ENCODE measurements around the gene METTL4.

METTL4 gene

DNA sequence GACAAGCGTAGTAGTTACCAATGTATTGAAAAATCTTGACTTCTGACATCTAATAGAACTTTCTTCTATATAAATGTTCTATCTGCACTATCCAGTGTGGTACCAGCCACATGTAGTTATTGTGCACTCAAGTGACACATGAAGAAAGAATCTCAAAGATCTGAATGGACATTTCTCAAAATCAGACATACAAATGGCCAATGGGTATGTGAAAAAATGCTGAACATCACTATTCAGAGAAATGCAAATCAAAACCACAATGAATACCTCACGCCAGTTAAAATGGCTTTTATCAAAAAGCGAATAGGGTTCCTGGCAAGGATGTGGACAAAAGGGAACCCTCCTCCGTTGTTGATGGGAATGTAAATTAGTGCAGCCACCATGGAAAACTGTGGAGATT lies 46.7 kb upstream of the METTL4 start:
- ChIA-PET POLR2A (no interaction called here), CTCF (no interaction called here)
- H3K36me3 ChIP-seq (ENCODE audit: control insufficient read depth in 2 of 2, insufficient read depth in 1 of 2, low read length in 2 of 2): peaks cover 16 to 27% of the 10 kb centered on the region in 2 experiments
- H3K4me1 ChIP-seq (ENCODE audit: control insufficient read depth, insufficient read depth, low read length): no peaks in the 10 kb centered on the region
- no peaks in the 10 kb centered on the region for H3K9me3 ChIP-seq (ENCODE audit: control insufficient read depth, insufficient read depth, low read depth, low read length)
- no peak overlapping the region for H3K4me3 ChIP-seq (ENCODE audit: low read depth, low read length)
- TF ChIP-seq ZFP37 (tag by site-specific recombination; IDR thresholded peaks at IDR 0.05): no peak
- TF ChIP-seq AEBP2 (tag by site-specific recombination; IDR thresholded peaks at IDR 0.05; ENCODE audit: borderline replicate concordance): no peak
- TF ChIP-seq ZNF280D (tag by site-specific recombination; IDR thresholded peaks at IDR 0.05): no peak
- no peak for TF ChIP-seq TCF7L2 (IDR thresholded peaks at IDR 0.05; ENCODE audit: borderline replicate concordance, low read depth, low read length)
- no peak for TF ChIP-seq ZNF426 (tag by site-specific recombination; IDR thresholded peaks at IDR 0.05)
- TF ChIP-seq, protein P1, sequence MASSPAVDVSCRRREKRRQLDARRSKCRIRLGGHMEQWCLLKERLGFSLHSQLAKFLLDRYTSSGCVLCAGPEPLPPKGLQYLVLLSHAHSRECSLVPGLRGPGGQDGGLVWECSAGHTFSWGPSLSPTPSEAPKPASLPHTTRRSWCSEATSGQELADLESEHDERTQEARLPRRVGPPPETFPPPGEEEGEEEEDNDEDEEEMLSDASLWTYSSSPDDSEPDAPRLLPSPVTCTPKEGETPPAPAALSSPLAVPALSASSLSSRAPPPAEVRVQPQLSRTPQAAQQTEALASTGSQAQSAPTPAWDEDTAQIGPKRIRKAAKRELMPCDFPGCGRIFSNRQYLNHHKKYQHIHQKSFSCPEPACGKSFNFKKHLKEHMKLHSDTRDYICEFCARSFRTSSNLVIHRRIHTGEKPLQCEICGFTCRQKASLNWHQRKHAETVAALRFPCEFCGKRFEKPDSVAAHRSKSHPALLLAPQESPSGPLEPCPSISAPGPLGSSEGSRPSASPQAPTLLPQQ (tag by site-specific recombination; IDR thresholded peaks at IDR 0.05): no peak
- no peak for TF ChIP-seq BCL11A (tag by site-specific recombination; IDR thresholded peaks at IDR 0.05; ENCODE audit: low read depth)
- no peak for TF ChIP-seq MZF1 (tag by site-specific recombination; IDR thresholded peaks at IDR 0.05; ENCODE audit: borderline replicate concordance)
- no peak for TF ChIP-seq ZNF560 (tag by site-specific recombination; IDR thresholded peaks at IDR 0.05; ENCODE audit: borderline replicate concordance)
- no peak for TF ChIP-seq ZNF623 (tag by site-specific recombination; IDR thresholded peaks at IDR 0.05)
- no peak for TF ChIP-seq ELK4 (IDR thresholded peaks at IDR 0.05; ENCODE audit: borderline replicate concordance, low read depth, low read length)
- no peak for TF ChIP-seq ZSCAN23 (tag by site-specific recombination; IDR thresholded peaks at IDR 0.05)
- no peak for TF ChIP-seq ZNF449 (tag by site-specific recombination; IDR thresholded peaks at IDR 0.05)
- TF ChIP-seq, protein P2, sequence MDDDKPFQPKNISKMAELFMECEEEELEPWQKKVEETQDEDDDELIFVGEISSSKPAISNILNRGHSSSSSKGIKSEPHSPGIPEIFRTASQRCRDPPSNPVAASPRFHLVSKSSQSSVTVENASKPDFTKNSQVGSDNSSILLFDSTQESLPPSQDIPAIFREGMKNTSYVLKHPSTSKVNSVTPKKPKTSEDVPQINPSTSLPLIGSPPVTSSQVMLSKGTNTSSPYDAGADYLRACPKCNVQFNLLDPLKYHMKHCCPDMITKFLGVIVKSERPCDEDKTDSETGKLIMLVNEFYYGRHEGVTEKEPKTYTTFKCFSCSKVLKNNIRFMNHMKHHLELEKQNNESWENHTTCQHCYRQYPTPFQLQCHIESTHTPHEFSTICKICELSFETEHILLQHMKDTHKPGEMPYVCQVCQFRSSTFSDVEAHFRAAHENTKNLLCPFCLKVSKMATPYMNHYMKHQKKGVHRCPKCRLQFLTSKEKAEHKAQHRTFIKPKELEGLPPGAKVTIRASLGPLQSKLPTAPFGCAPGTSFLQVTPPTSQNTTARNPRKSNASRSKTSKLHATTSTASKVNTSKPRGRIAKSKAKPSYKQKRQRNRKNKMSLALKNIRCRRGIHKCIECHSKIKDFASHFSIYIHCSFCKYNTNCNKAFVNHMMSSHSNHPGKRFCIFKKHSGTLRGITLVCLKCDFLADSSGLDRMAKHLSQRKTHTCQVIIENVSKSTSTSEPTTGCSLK (tag by site-specific recombination; IDR thresholded peaks at IDR 0.05): no peak
- H3K27ac ChIP-seq (ENCODE audit: extremely low read depth, low read depth, low read length): no peak overlapping the region

Data from HEK293 (cell line).